Naive thymus-derived CD8-positive, alpha-beta T cell (primary cell): ENCODE measurements around the gene PRPF19. TPM values are rescaled to one million over a fixed set of nuclear protein-coding genes. Genes with fewer than 3 reads are reported as not detected.

Experiments used
- ATAC-seq, 2 donors: fragments of 150-1000 bp; cut with Tn5 transposase in 1 of 2; sonication (Bioruptor Pico), chemical (Tn5 transposase) in 1 of 2; 1 replicate in 1 of 2; 2 replicates in 1 of 2; pipeline ENCODE4 v1.10.0; 2021; ENCODE audit warnings: mild to moderate bottlenecking in 2 of 2, moderate library complexity in 2 of 2
- POLR2A ChIA-PET: fragments of 350-600 bp; sonication (Branson Sonifier 250); formaldehyde crosslinking; loops from one replicate; lab custom pipeline; 2021; ENCODE audit warnings: antibody characterized with exemption; lab: Charles Lee
- DNase-seq, 10 donors: peaks; one replicate each; pipeline versions ENCODE4 v3.0.0 to v3.0.0-alpha.2; 2020 to 2022
- H3K27ac Mint-ChIP-seq, 10 donors: one replicate each; pipeline ENCODE4 v1.8.0; 2020 to 2022; ENCODE audit warnings: mild to moderate bottlenecking in 10 of 10, mixed read lengths in 10 of 10, moderate library complexity in 4 of 10, inconsistent platforms in 1 of 10
- H3K27me3 Mint-ChIP-seq, 5 donors: one replicate each; pipeline ENCODE4 v1.8.0; 2021 to 2022; ENCODE audit warnings: mixed read lengths in 5 of 5
- H3K36me3 Mint-ChIP-seq, 3 donors: one replicate each; pipeline ENCODE4 v1.8.0; 2020 to 2022; ENCODE audit warnings: mixed read lengths in 3 of 3, mild to moderate bottlenecking in 2 of 3, inconsistent platforms in 1 of 3
- H3K4me1 Mint-ChIP-seq, 4 donors: one replicate each; pipeline ENCODE4 v1.8.0; 2021 to 2022; ENCODE audit warnings: mixed read lengths in 4 of 4
- H3K4me3 Mint-ChIP-seq, 10 donors: one replicate each; pipeline ENCODE4 v1.8.0; 2020 to 2022; ENCODE audit warnings: mild to moderate bottlenecking in 10 of 10, mixed read lengths in 10 of 10, moderate library complexity in 6 of 10, inconsistent platforms in 1 of 10
- H3K9me3 Mint-ChIP-seq, 9 donors: one replicate each; pipeline ENCODE4 v1.8.0; 2020 to 2022; ENCODE audit warnings: mixed read lengths in 9 of 9, mild to moderate bottlenecking in 3 of 9, inconsistent platforms in 1 of 9, moderate library complexity in 1 of 9
- polyA plus RNA-seq, 3 donors: library from polyadenylated mRNA; unstranded; fragments of 300-500 nt; fragmentation: Illumina TruSeq; gene quantifications; one replicate each; pipeline ENCODE4 v1.2.3, GENCODE V29; 2021
- total RNA-seq, 8 experiments: library from RNA in 2 of 8; stranded (reverse) in 2 of 8; gene quantifications; one replicate each; pipeline ENCODE4 v1.2.3 and lab custom pipeline; 2021 to 2026

PRPF19 gene
- total and polyA plus RNA-seq, 5 experiments from 2014 or later, result 14.2 to 98.8 (median 19.5) TPM

DNA sequence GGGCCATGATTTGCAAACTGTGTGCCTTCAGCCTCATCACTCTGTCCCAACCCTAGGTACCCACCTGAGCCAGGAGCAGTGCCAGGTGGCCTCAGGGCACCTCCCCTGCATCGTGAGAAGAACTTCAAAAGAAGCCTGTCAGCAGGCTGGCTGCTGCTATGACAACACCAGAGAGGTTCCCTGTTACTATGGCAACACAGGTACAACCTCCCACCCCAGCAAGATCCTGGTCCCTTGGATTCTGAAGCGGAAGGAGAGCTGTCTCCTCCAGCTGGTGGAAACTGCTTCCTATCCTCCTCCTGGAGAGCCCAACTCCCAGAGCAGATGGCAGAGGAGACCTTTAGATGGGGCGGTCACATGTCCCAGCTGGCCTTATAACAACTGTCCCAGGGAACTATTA, 36.1 kb downstream of the PRPF19 start:
- Mint-ChIP-seq H3K4me1 (peaks cover 13 to 49% (median 47%) of the 10 kb centered on the region in 4 donors), H3K4me3 (peak overlapping the region in 1 of 10 donors; percentile 51), H3K36me3 (no peaks in the 10 kb centered on the region), H3K27ac (peak overlapping the region in 6 of 10 donors; percentile 4 to 69 (median 30)), H3K9me3 (no peaks in the 10 kb centered on the region), H3K27me3 (peaks cover 0 to 6% (median 0%) of the 10 kb centered on the region in 5 donors)
- POLR2A ChIA-PET, result interaction anchor here (1.2 to 1.6 kb wide), 2 partner anchors 7 to 42 kb away, joined by 3 to 8 read pairs; no protein-coding TSS in a partner anchor
- DNase-seq (peak in 3 of 10 donors; percentile 29 to 31 (median 31)), ATAC-seq (peak; percentile 29 to 56)

- Mint-ChIP-seq H3K4me3 (peak overlapping the region in 1 of 10 donors; percentile 33), H3K27ac (peak overlapping the region in 5 of 10 donors; percentile 8 to 68 (median 47)), H3K9me3 (no peaks in the 10 kb centered on the region), H3K4me1 (peaks cover 15 to 51% (median 48%) of the 10 kb centered on the region in 4 donors), H3K36me3 (no peaks in the 10 kb centered on the region), H3K27me3 (peaks cover 0 to 6% (median 0%) of the 10 kb centered on the region in 5 donors)
- DNase-seq (no peak), ATAC-seq (no peak)
- POLR2A ChIA-PET, result interaction anchor here (1.2 kb wide), 1 partner anchor 43 kb away, joined by 8 read pairs; no protein-coding TSS in a partner anchor
Measured at GRCh38 chr11:60869451-60869825, 36.9 kb downstream of the PRPF19 start.

- ATAC-seq, result no peak
Measured at GRCh38 chr11:60868682-60869450, 37.5 kb downstream of the PRPF19 start.

GRCh38 chr11:60867871-60868681, 38.3 kb downstream of the PRPF19 start:
- H3K27ac Mint-ChIP-seq, result peak overlapping the region in 3 of 10 donors; percentile 36 to 66 (median 37)
- DNase-seq (no peak), ATAC-seq (no peak)
- POLR2A ChIA-PET, result interaction anchor here (0.7 to 1.2 kb wide), 4 partner anchors 20 to 52 kb away, joined by 3 to 5 read pairs (median 3); partner anchors contain the start of gene PRPF19
- H3K9me3 Mint-ChIP-seq, result no peaks in the 10 kb centered on the region
- H3K36me3 Mint-ChIP-seq, result no peaks in the 10 kb centered on the region
- no peak overlapping the region for H3K4me3 Mint-ChIP-seq
- H3K4me1 Mint-ChIP-seq, result peaks cover 14 to 46% (median 41%) of the 10 kb centered on the region in 4 donors
- H3K27me3 Mint-ChIP-seq, result peaks cover 0 to 6% (median 0%) of the 10 kb centered on the region in 5 donors

More at GRCh38 chr11:60868682-60869450, 37.5 kb downstream of the PRPF19 start:
- no peak for DNase-seq
- peaks cover 16 to 48% (median 47%) of the 10 kb centered on the region in 4 donors for H3K4me1 Mint-ChIP-seq
- H3K36me3 Mint-ChIP-seq, result no peaks in the 10 kb centered on the region
- H3K27me3 Mint-ChIP-seq, result peaks cover 0 to 6% (median 0%) of the 10 kb centered on the region in 5 donors
- H3K27ac Mint-ChIP-seq, result peak overlapping the region in 6 of 10 donors; percentile 36 to 88 (median 60)
- H3K9me3 Mint-ChIP-seq, result no peaks in the 10 kb centered on the region
- POLR2A ChIA-PET, result interaction anchor here (1.1 kb wide), 1 partner anchor 21 kb away, joined by 3 read pairs; no protein-coding TSS in a partner anchor
- no peak overlapping the region for H3K4me3 Mint-ChIP-seq

GRCh38 chr11:60866911-60867870, 39.2 kb downstream of the PRPF19 start, which contains the start of gene ZP1:
Gene ZP1, plus strand, starts transcription at chr11:60867542. Its CDS starts 20 bp downstream, at chr11:60867562.
- ATAC-seq, result no peak
- POLR2A ChIA-PET, result interaction anchor here (0.7 to 1.2 kb wide), 4 partner anchors 19 to 53 kb away, joined by 3 to 5 read pairs (median 3); partner anchors contain the start of gene PRPF19
- H3K4me1 Mint-ChIP-seq, result peaks cover 13 to 39% (median 34%) of the 10 kb centered on the region in 4 donors
- no peak within 1 kb of the TSS for H3K4me3 Mint-ChIP-seq
- no peak for DNase-seq
- peaks cover 0 to 6% (median 0%) of the 10 kb centered on the region in 5 donors for H3K27me3 Mint-ChIP-seq
- no peaks in the 10 kb centered on the region for H3K36me3 Mint-ChIP-seq
- no peaks in the 10 kb centered on the region for H3K9me3 Mint-ChIP-seq
- peak within 1 kb of the TSS in 5 of 10 donors; percentile 9 to 66 (median 37) for H3K27ac Mint-ChIP-seq

DNA sequence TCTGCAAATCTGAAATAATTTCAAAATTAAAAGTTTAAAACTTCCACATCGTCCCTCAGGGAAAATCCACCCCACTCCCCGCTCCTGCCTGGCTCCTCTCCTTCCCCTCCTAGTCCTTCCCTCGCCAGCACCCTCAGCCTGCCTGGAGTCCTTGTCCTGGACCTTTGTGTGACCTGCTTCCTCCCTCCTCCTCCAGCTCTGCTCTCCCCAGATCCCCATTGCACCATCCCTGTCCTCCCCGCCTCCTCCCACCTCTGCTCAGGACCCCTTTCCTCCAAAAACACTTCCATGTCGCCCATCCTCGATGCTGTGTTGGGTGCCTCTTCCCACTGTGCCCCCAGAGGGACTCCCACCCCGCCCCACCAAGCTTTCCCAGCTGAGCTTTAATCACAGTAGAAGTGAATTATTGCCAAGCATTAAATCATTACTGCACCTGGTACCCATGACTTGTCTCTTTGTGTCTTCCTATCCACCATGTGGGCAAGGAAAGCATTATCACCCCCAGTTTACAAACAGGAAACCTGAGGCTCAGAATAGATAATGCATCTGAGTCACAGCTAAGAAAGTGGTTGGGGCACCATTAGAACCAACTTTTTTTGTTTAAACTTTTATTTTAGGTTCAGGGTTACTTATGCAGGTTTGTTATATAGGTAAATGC, 41.4 kb downstream of the PRPF19 start:
- no peaks in the 10 kb centered on the region for H3K9me3 Mint-ChIP-seq
- POLR2A ChIA-PET, result no interaction called here
- H3K36me3 Mint-ChIP-seq, result no peaks in the 10 kb centered on the region
- H3K27ac Mint-ChIP-seq, result peak overlapping the region in 1 of 10 donors; percentile 26
- H3K27me3 Mint-ChIP-seq, result peaks cover 0 to 6% (median 0%) of the 10 kb centered on the region in 5 donors
- H3K4me1 Mint-ChIP-seq, result peaks cover 5 to 21% (median 14%) of the 10 kb centered on the region in 4 donors
- DNase-seq (no peak), ATAC-seq (no peak)
- no peak overlapping the region for H3K4me3 Mint-ChIP-seq

DNA sequence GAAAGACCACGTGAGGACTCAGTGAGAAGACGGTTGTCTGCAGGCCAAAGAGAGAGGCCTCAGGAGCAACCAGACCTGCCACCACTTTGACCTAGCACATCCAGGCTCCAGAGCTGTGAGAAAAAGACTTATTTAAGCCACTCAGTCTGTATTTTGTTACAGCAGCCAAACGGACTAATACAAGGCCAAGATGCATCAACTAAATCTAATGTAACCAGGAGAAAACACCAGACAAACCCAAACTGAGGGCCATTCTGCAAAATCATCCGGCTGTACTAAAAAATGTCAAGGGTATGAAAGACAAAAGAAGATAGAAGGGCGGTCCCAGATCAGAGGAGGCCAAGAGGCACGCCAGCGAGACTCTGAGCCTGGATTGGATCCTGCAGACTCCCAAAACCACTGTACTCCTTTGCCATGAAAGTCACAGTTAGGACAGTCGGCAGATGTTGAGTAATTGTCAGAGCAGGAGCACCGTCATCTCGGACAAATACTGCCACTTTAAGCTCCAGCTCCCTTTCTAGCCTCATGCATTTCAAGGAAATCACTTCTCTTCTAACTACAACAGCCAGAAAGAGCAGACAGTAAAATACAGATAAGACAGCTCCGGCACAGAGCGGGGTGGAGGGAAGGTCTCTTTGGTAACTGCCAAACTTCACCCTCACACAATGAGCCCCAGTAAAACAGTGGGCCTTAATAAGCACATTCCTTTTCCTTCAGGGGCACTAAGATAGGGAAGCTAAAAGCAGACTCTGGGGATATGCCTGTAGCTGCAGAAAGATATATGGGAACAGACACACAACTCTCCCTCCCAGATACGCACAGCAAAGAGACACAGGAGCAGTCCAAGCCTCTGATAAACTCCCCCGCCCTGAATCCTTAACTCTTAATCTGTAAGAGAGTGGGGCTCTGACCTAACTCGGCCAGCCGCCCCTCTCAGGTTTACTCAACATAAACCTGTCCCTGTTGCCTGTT, 42.5 kb downstream of the PRPF19 start:
- peaks cover 9 to 26% (median 15%) of the 10 kb centered on the region in 4 donors for H3K4me1 Mint-ChIP-seq
- H3K9me3 Mint-ChIP-seq, result no peaks in the 10 kb centered on the region
- POLR2A ChIA-PET, result no interaction called here

GRCh38 chr11:60862171-60862570, 44.2 kb downstream of the PRPF19 start:
- no peaks in the 10 kb centered on the region for H3K9me3 Mint-ChIP-seq
- no peaks in the 10 kb centered on the region for H3K36me3 Mint-ChIP-seq
- ATAC-seq, result no peak
- POLR2A ChIA-PET, result no interaction called here
- no peak for DNase-seq
- H3K4me1 Mint-ChIP-seq, result peaks cover 17 to 37% (median 24%) of the 10 kb centered on the region in 4 donors
- H3K27me3 Mint-ChIP-seq, result no peaks in the 10 kb centered on the region
- H3K27ac Mint-ChIP-seq, result peak overlapping the region in 1 of 10 donors; percentile 2
- no peak overlapping the region for H3K4me3 Mint-ChIP-seq

More for the DNA sequence above, 42.5 kb downstream of the PRPF19 start:
- peak overlapping the region in 3 of 10 donors; percentile 7 to 57 (median 26) for H3K27ac Mint-ChIP-seq
- ATAC-seq (no peak), DNase-seq (no peak)
- peaks cover 0 to 2% (median 0%) of the 10 kb centered on the region in 5 donors for H3K27me3 Mint-ChIP-seq
- no peaks in the 10 kb centered on the region for H3K36me3 Mint-ChIP-seq
- H3K4me3 Mint-ChIP-seq, result no peak overlapping the region

DNA sequence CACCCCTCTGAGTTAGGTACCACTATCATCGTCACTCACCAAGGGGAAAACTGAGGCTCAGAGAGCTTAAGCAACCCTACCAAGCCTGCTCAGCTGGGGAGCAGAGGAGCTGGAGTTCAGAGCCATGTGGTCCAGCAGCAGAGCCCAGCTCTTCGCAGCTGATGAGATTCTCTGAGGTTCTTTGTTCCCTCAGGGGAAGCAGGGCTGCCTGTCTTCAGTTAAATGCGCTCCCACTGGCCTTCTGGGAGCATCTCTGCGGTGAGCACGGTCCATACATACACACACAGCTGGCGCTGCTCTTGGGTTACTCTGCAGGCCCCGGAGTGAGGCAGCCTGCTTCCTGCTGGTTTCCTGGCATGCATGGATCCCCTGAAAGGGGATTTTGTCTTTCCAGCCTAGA, 45.4 kb downstream of the PRPF19 start:
- H3K4me3 Mint-ChIP-seq, result no peak overlapping the region
- no peak for ATAC-seq
- H3K27ac Mint-ChIP-seq, result peak overlapping the region in 2 of 10 donors; percentile 6 to 65
- H3K4me1 Mint-ChIP-seq, result peaks cover 17 to 47% (median 31%) of the 10 kb centered on the region in 4 donors
- POLR2A ChIA-PET, result interaction anchor here (0.7 to 1.0 kb wide), 2 partner anchors 20 to 309 kb away, joined by 3 read pairs; no protein-coding TSS in a partner anchor
- H3K27me3 Mint-ChIP-seq, result no peaks in the 10 kb centered on the region
- H3K36me3 Mint-ChIP-seq, result no peaks in the 10 kb centered on the region
- no peak for DNase-seq
- no peaks in the 10 kb centered on the region for H3K9me3 Mint-ChIP-seq

GRCh38 chr11:60859616-60860250, 46.7 kb downstream of the PRPF19 start:
- H3K4me3 Mint-ChIP-seq, result peak overlapping the region in 3 of 10 donors; percentile 22 to 51 (median 26)
- peak overlapping the region in 8 of 10 donors; percentile 10 to 82 (median 65) for H3K27ac Mint-ChIP-seq
- H3K9me3 Mint-ChIP-seq, result no peaks in the 10 kb centered on the region
- H3K4me1 Mint-ChIP-seq, result peaks cover 22 to 52% (median 42%) of the 10 kb centered on the region in 4 donors
- POLR2A ChIA-PET, result no interaction called here
- no peaks in the 10 kb centered on the region for H3K36me3 Mint-ChIP-seq
- ATAC-seq (no peak), DNase-seq (no peak)
- H3K27me3 Mint-ChIP-seq, result no peaks in the 10 kb centered on the region
